NCI-H69 (cell line): ENCODE results near the gene ALDH1B1.

ENCODE experiments used
- DNase-seq: peaks from one replicate; lab custom pipeline; 2025; lab: John Stamatoyannopoulos, UW

Gene ALDH1B1

DNA sequence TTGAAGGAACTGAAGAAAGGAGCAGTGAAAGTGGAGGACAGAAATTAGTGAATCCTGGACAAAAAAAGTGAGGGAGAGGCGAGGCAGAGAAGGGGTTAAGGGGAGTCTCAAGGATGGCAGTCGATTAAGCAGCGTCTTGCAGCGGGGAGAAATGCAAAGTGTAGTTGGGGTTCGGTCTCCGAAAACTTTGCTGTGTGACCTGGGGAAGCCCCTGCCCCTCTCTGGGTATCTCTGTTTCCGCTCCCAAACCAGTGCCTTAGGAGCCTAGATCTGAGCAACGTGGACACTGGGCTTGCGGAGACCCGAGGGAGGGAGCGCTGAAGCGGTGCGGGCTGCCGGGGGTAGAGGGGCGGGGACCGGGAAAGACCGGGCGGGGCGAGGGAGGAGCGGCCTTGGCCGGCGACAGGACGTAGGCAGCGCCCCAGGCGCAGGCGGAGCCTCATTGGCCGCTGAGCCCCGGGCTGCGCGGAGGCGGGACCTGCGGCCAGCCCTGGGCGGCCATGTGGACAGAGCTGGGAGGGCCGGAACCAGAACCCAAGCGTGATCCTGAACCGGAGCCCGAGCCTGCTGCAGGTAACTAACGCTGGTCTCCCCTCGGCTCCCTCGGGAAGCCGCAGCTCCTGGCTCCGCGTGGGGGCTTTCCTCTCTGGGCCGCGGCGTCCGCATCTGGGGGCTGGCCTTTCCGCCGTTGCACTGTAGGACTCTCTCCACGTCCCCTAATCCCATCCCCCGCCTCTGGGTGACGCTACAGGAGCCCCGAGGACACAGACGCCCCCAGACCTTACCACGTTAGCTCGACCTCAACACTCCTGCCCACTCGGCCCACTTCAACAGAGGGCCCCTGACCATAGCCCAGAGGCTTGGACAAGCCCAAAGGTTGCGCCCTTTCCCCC, at the start of gene ALDH1B1:
ALDH1B1 (plus strand) TSS at position 468 of the 893 bp plus-strand sequence. CDS start 3,047 bp downstream, outside the sequence.
- DNase-seq: peak; percentile 95

DNA sequence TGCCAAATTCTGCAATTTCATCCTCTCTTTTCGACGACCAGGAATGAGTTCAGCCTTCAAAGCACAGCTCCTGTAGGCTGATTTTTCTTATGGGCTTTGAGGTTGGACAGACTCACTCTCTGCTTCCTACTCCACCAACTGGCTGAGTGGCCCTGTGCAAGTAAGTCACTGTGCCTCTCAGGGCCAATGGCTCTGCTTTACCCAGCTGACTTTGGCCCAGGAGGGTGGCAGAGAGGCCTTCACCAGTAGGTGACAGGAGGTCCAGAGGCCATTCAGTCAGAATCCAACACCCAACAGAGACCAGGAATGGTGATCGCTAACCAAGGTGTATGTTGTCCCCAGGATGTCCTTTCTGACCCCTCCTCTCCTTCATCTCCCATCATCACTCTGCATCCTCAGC, 49.5 kb upstream of the ALDH1B1 start:
- DNase-seq: no peak

DNA sequence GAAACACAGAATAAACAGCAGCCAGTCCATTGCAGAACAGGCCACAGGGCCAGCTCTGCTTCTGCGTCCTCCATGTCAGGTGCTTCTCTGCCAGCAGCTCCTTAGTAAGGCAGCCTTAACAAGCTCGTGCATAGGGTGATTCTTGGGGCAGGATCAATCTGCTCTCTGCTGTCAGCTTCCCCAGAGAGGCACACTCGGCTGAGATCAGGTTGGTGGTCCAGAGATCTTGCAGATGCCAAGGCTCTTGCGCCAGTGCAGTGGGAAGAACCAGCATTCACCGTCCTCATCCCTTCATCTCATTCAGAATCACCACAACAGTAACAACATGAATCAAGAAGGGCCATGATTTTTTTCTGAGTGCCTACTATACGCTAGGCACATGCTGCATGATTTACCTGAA, 49.0 kb upstream of the ALDH1B1 start:
- DNase-seq: no peak

DNA sequence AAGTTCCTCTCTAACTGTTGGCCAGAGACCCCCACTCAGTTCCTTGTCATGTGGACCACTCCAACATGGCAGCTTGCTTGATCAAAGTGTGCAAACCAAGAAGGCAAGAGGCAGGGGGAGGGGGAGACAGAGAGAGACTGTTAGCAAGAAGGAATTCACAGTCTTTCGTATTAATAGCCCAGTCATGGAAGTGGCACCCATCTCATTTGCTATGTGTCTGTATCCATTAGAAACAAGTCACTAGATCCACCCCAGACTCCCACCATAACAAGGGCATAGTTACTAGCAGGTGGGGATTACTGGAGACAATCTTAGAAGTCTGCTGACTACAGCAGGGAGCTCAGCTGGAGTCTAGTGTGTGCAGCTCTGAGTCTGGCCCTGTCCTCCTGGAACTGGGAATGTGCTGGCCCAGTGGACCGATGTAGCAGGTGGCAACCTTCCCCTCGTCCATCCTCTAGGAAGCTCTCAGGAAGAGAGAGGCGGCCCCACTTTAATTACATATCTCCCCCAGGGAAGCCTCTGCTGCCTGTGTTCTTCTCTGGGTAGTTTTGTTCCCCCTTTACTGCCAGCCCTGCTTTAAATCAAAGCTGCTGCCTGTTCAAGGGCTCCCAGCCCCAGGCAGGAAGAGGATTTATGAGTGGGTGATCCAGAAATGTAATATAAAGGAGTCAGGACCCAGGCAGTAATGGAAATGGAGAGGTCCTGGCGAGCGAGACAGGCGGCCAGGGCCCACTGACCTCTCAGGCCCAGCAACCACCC, 47.8 kb upstream of the ALDH1B1 start:
- DNase-seq: peak; percentile 47

DNA sequence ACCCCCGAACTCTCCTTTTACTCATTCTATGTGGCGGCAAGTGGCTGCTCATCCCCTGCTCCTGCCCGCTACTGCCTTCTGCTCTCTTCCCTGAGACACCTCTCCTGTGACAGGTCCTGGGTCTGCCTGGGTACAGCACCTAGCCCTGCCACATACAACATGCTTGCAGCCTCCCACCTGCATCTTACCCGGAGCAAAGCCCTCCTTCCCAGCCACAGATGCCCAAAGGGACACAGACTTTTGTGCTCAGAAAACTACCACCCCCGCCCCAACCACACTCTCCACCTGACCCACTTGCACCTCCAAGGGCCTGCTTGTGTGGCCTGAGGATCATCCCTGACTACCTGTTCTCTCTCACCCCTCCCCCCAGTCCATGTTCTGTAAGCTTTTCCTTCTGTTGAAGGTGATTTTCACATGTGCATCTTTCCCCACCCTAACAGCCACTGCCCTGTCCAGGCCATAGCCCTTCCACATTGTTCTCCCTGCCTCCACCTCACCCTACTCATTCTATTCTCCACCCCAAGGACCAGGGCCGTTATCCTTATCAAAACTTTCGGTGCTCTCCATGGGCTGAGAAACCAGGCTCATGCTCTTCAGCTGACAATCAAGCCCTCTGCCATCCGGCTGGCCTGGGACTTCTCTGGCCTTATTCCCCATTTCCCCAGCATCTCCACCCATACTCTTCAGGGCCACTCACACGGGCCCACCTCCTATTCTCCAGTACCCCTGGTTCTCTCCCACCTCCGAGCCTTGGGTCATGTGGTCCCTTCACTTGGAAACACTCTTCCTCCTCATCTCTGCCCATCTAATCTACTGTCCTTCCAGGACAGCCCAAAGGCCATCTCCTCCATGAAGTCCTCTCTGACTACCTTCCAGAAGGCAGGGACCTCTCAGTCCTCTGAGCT, 46.4 kb upstream of the ALDH1B1 start:
- no peak for DNase-seq

DNA sequence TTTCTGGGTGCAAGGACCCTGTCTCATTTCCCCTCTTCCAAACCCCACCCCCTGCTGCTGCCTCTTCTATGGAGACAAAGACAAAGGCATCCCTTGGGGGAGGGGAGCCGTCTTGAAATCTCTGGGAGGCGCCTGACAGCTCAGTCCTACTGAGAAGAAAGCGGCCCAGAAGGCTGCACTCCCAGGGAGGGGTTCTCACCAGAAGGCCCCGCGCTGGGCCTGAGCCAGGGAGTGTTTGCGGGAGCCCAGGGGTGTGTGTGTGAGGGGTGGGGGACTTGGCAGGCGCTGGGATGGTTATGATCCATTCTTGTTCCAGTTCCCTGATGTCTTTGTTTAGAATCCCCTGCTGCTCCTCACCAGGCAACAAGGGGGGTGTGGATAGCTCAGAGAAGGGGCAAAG, 45.7 kb upstream of the ALDH1B1 start:
- peak; percentile 95 for DNase-seq

DNA sequence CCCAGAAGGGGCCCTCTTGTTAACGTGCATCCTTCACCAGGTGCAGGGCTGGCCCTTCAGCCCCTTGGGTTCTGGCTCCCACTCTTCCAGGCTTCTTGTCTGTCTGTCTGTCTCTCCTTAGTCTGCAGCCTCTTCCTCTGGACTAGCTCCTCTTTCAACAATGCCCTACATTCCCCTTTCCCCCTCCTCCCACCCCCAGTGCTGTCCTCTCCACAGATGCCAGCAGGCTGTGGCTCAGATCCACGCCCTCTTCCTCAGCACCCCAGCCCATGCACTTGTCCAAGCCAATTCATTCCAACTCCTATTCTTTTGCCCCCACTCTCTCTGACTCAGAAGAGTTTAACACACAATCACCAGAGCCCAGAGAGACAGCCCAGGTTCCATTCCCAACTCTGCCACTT, 45.2 kb upstream of the ALDH1B1 start:
- peak; percentile 71 for DNase-seq

DNA sequence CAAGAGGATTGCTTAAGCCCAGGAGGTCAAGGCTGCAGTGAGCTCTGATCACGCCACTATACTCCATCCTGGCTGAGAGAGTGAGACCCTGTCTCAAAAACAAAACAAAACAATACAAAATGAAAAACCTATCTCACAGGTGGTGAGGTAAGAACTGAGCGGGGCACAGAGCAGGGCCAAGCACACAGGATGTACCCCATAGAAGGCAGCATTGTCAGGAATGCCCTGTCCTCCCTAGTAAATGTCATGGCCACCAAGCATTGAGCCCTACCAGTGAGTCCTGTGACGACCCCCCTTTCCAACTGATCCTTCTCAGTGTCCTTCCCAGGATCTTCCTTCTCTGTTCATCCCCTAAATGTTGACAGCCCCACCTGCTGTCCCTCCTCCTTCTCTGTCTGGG, 44.6 kb upstream of the ALDH1B1 start:
- DNase-seq: no peak

DNA sequence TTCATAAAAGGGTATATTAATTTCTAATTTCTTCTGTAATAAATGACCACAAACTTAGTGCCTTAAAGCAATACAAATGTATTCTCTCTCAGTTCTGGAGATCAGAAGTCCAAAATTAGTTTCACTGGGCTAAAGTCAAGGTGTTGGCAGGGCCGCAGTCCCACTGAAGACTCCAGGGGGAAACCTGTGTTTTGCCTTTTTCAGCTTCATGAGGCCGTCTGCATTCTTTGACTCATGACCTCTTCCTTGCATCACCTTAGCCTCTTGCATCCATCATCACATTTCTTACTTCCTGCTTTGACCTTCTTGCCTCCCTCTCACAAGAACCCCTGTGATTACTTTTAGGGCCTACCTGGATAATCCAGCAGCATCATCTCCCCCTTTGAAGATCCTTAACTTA, 42.0 kb upstream of the ALDH1B1 start:
- DNase-seq: no peak

DNA sequence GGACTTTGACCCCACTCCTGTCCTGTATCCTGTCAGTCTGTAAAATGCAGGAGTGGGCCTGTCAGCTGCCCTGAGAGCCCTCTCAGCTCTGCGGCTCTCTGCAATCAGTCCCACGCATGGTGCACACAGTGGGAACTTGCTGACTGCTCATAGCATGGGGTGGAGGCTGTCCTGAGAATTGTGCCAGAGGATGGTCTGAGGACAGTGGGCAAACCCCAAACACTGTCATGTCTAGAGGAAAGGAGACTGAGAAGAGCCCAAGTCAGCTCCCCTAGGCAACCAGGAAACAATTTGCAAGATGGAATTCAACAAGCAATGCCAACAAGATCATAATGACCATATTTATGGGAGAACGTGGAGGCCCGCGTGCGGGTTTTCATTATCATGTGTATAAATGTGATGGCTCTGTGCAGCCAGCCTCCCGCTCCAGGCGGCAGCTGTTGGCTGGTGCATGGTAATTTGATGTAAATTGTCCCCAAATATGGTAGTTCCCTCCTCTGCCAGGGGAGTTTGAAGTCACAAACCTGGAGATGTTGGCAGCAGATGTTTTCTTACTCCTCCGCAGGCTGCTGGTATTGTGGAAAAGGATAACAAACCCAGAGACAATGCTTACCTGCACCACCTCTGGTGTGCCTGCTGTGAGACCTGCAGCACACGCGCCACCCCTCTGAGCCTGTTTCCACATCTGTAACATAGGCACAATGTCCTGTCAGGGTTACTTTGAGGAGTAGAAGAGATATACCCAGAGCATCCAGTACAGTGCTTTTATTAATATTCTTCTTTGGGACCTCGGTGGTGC, 39.8 kb upstream of the ALDH1B1 start:
- DNase-seq: peak; percentile 95

DNA sequence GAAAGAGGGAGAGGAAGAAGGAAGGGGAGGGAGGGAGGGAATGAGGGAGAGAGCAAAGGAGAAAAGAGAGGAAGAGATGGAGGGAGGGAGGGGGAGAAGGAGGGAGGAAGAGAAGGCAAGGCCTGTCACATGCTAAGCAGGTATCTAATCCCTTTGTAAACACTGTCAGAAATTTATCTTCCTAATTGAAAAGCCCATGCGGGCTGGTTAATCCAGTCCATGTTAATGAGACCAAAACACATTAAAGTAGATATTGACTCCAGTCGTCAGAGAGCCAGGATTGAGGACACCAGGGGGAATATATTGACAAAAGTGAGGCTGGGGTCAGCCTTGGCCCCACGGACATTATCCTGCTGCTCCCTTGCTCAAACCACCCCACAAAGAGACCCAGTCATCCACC, 37.4 kb upstream of the ALDH1B1 start:
- peak; percentile 87 for DNase-seq

DNA sequence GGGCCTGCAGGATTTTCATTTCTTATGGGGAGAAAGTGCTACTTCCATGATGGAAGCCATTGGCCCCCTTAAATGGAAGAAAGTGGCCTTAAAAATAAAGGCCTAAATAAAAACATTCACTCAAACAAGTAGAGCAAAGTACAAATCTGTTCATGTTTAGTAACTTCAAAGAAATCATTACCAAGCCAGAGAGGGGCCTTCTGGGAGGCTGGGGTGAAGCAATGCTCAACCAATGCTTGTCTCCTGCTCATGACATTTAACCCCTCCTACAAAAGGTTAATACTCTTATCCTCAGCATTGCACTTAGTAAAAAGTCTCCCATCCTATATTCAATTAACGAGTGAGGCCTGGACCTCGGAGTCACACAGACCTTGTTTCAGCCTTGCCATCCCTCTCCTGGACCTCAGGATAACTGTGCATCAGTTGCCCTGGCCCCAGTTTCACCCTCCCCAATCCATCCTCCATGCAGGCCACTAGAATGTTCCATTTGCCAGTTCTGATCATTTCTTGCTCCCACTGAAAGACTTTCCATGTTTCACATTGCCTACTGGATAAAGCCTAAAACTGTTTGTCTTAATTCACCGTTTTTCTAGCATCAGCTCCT, 36.9 kb upstream of the ALDH1B1 start:
- no peak for DNase-seq

DNA sequence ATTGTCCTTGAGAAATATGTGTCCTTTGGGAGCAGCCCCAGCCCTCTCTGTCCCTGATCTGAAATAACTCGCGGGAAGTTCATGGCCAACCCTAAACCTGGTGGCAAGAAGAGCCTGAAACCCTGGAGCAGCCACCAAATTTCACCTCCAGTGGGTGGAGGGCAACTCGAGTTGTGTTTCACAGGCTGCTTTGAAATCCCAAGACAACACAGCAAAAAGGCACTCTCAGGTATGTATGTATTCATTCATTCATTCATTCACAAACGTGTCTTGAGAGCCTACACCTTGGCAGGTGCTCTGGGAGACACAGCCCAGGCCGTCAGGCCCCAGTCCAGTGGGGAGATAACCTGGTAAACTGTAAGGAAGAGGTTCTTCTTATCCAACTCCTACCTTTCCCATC, 35.7 kb upstream of the ALDH1B1 start:
- DNase-seq: no peak

DNA sequence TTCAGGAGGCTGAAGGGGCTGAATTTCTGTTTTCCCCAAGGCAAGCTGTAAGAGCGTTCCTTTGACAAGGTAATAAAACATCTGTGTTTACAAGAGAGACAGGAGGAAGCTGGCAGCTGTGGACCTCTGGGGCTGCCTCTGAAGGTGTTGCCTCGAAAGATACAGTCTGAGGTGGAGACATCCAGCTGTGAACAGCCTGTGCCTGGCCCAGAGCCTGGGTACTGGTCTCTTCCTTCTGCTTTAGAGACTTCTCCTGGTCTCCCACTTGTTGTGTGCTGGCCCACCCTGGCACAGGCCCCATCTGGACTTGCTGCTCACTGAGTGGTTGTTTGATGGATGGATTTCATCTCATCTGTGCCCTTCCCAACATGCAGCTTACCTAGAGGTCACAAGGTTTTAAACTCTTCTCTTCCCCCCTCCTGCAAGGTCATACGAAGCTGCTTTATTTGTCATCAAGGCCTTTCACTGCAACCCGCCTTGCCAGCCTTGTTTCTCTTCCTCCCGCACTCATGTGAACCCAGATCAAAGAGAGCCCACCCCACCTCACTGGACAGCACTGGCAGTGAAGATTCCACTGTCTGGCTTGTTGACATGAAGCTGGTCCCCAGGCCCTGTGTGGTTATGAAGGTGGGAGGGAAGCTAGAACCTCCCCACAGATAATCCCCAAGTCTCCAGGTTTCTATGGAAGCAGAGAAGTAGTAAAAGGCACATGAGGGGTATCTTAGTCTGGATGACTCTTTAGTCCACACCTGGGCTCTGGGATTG, 35.0 kb upstream of the ALDH1B1 start:
- peak; percentile 87 for DNase-seq

DNA sequence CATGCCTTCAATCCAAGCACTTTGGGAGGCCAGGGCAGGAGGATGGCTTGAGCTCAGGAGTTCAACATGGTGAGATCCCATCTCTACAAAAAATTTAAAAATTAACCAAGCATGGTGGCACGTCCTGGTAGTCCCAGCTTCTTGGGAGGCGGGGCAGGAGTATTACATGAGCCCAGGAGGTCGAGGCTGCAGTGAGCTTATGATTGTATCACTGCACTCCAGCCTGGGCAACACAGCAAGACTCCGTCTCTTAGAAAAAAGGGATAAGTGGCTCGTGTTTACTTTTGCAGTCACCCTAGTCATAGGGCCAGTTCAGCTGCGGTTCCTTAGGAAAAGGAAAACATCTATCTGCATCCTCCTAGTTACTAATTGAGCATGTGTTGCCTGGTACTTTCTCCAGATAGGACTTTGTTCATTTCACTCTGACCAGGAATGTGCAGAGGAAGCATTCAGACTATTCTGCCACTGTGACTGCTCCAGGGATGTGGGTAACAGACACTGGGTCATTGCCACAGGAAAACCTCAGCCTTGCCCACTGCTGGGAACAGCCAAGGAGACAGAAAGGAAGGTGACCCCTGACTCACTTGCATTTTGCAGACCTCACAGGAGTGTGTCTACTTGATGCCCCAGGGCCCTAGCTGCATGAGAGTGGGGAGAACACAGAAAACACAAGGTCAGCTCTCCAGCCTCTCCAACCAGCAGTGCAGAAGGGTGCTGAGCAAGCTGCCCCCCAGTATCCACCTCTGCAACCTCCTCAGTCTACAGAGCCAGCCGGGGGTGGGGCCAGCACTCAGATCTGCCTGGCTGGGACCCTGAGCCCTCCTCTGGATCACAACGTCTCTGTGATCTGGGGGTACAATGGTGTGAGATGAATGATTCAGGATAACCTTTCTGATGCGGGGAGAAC, 33.9 kb upstream of the ALDH1B1 start:
- DNase-seq: peak; percentile 88

DNA sequence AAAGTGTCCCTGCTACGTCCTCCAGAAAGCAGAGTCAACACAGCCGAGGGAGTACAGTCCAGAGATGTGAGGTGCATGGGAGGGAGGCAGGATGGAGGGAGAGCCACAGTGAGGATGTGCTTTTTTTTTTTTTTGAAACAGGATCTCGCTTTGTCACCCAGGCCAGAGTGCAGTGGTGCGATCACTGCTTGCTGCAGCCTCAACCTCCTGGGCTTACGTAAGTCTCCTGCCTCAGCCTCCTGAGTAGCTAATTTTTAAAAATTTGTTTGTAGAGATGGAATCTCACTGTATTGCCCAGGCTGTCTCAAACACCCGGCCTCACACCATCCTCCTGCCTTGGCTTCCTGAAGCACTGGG, 33.2 kb upstream of the ALDH1B1 start:
- DNase-seq: no peak

DNA sequence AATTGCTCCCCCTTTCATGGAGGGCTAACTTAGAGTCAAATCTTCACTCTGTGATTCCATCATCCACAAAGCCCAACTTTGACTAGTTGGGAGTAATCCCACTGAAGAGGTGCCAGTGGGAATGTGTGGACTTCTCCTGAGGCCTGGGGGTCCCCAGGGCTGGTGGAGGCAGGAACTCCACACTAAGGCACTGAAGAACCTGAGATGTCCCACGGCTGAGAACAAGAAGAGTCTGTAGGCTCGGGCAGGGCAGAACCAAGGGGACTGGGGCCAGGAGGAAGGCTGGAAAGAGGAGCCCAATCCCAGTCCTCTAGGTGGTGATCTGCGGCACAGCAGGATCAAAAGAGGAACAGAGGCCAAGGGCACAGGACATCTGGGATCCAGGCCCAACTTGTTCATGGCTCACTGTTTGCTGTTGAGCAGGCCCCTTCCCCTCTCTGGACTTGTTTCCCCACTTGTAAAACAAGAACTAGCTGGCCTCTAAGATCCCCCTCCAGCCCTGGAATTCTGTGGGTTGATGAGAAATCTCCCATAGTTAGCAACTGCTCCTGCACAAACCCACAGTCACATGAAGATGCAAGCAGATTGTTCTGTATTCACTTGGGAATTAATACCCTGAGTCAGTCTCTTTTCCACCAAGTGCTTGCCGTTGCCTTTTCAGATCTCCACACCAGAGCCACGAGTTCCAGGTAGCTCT, 32.7 kb upstream of the ALDH1B1 start:
- DNase-seq: no peak

DNA sequence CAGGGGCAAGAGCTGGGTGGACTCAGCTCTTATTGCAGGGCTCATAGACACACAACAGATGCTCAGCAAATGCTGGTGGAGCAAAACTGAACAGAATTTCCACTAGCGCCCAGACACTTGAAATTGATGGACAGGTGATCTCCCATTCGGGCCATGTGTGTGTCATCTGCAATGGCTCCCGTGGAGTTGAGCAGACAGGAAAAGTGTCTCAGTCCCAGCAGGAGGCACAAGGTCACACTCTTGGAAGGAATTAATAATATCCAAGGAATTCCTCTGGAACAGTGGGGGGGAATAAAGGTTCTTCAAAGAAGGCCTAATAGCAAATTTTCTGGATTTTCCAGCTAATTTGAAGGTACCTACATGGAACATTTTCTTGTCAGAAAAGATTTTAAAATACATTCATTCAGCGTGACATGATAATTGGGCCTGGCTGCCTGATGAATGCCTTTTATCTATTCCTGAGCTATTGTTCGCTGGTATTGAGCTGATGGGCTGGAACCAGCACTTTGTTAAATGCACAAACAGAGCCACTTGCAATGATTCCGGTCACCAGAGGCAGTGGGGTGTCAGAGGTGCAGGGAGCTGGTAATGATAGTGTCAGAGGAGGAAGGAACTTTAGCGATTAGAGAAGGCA, 31.5 kb upstream of the ALDH1B1 start:
- peak; percentile 43 for DNase-seq
